ENCODE measurements around the gene RSPO4. TPM values are rescaled to one million over a fixed set of nuclear protein-coding genes. Genes with fewer than 3 reads are reported as not detected.

Gene RSPO4
- total RNA-seq, 3 donors from 2014 or later: not detected

DNA sequence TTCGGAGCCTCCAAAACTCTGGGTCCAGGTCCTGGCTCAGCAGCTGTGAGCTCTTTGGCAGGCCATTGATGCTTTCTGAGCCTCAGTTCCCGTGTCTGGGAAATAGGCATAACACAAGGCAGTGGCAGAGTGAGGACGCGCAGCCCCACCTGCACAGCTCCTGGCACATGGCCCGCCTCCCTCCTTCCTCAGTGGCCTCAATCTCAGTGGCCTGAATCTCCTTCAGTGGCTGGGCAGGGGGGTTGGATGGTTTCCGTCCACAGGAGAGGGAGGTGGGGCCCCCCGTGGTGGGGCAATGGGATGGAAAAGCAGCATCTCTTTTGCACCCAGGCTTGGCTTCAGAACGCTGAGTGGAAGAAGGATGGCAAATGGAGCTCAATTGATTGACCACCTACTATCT lies 5.1 kb downstream of the RSPO4 start:
- TF ChIP-seq POLR2A (IDR thresholded peaks at IDR 0.05) (no peak), POLR2AphosphoS5 (IDR thresholded peaks at IDR 0.05) (no peak)
- TF ChIP-seq, protein P1, sequence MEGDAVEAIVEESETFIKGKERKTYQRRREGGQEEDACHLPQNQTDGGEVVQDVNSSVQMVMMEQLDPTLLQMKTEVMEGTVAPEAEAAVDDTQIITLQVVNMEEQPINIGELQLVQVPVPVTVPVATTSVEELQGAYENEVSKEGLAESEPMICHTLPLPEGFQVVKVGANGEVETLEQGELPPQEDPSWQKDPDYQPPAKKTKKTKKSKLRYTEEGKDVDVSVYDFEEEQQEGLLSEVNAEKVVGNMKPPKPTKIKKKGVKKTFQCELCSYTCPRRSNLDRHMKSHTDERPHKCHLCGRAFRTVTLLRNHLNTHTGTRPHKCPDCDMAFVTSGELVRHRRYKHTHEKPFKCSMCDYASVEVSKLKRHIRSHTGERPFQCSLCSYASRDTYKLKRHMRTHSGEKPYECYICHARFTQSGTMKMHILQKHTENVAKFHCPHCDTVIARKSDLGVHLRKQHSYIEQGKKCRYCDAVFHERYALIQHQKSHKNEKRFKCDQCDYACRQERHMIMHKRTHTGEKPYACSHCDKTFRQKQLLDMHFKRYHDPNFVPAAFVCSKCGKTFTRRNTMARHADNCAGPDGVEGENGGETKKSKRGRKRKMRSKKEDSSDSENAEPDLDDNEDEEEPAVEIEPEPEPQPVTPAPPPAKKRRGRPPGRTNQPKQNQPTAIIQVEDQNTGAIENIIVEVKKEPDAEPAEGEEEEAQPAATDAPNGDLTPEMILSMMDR (IDR thresholded peaks at IDR 0.05): no peak
- no peaks in the 10 kb centered on the region for H3K4me1 ChIP-seq
- no peak overlapping the region for H3K27ac ChIP-seq
- H3K9me3 ChIP-seq: no peaks in the 10 kb centered on the region
- DNase-seq (ENCODE audit: low spot score in 2 of 2): no peak
- H3K27me3 ChIP-seq: peaks cover 0 to 22% of the 10 kb centered on the region in 2 donors
- H3K36me3 ChIP-seq: no peaks in the 10 kb centered on the region
- intact Hi-C loops (cut with DNase I; ENCODE audit: low total_unique reads): no loop called here
- no peak overlapping the region for H3K4me3 ChIP-seq

GRCh38 chr20:995170-995569 lies 6.9 kb downstream of the RSPO4 start:
- no peak overlapping the region for H3K27ac ChIP-seq
- no peaks in the 10 kb centered on the region for H3K4me1 ChIP-seq
- intact Hi-C loops (cut with DNase I; ENCODE audit: low total_unique reads): no loop called here
- TF ChIP-seq POLR2AphosphoS5 (IDR thresholded peaks at IDR 0.05) (no peak), POLR2A (IDR thresholded peaks at IDR 0.05) (no peak)
- TF ChIP-seq, protein P1 (IDR thresholded peaks at IDR 0.05): no peak
- no peak for DNase-seq (ENCODE audit: low spot score in 2 of 2)
- H3K36me3 ChIP-seq: no peaks in the 10 kb centered on the region
- H3K27me3 ChIP-seq: peaks cover 0 to 16% of the 10 kb centered on the region in 2 donors
- H3K9me3 ChIP-seq: no peaks in the 10 kb centered on the region
- no peak overlapping the region for H3K4me3 ChIP-seq

- no peak for TF ChIP-seq POLR2AphosphoS5 (IDR thresholded peaks at IDR 0.05)
- TF ChIP-seq, protein P1 (IDR thresholded peaks at IDR 0.05): no peak
- no peak for TF ChIP-seq POLR2A (IDR thresholded peaks at IDR 0.05)
- DNase-seq (ENCODE audit: low spot score in 2 of 2): no peak
- Histone ChIP-seq H3K4me1 (no peaks in the 10 kb centered on the region), H3K27me3 (peaks cover 0 to 32% of the 10 kb centered on the region in 2 donors), H3K4me3 (no peak overlapping the region), H3K36me3 (no peaks in the 10 kb centered on the region), H3K27ac (no peak overlapping the region), H3K9me3 (no peaks in the 10 kb centered on the region)
- intact Hi-C loops (cut with DNase I; ENCODE audit: low total_unique reads): no loop called here
Observed at GRCh38 chr20:992801-993535, 9.1 kb downstream of the RSPO4 start.

- DNase-seq (ENCODE audit: low spot score in 2 of 2): no peak
- intact Hi-C loops (cut with DNase I; ENCODE audit: low total_unique reads): no loop called here
- no peaks in the 10 kb centered on the region for H3K9me3 ChIP-seq
- no peaks in the 10 kb centered on the region for H3K36me3 ChIP-seq
- TF ChIP-seq POLR2A (IDR thresholded peaks at IDR 0.05): no peak
- no peak for TF ChIP-seq POLR2AphosphoS5 (IDR thresholded peaks at IDR 0.05)
- TF ChIP-seq, protein P1 (IDR thresholded peaks at IDR 0.05): no peak
- no peak overlapping the region for H3K4me3 ChIP-seq
- no peaks in the 10 kb centered on the region for H3K4me1 ChIP-seq
- peaks cover 0 to 32% of the 10 kb centered on the region in 2 donors for H3K27me3 ChIP-seq
- H3K27ac ChIP-seq: no peak overlapping the region
Observed at GRCh38 chr20:991850-992249, 10.3 kb downstream of the RSPO4 start.

DNA sequence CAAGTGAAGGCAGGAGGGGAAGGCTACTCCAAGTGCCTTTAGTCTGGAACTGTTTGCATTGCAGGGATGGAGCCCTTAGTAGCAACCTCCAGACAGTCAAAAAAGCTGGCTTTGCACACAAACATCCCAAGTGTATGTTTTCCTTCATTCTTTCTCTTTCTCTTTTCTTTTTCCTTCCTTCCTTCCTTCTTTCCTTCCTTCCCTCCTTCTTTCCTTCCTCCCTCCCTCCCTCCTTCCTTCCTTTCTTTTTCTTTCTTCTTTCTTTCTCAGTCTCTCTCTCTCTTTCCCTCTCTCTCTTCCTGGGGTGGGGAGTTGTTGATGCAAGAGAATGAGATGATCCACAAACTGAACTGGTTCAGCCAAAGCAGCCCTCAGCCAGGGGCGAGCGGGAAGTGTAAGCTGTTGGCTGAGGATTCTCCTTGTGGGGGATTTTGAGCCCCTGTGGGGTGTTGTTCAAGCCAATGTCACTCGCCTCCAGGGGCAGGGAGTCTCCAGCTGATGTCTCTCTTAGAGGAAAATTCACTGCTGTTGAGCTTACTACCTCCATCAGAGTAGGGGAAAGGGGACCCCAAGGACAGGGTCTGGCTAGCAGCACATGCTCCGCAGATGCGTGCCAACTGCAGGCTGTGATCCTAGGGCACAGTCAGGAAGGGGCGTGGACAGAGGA lies 11.7 kb downstream of the RSPO4 start:
- intact Hi-C loops (cut with DNase I; ENCODE audit: low total_unique reads): no loop called here
- H3K9me3 ChIP-seq: no peaks in the 10 kb centered on the region

More for the DNA sequence above, 11.7 kb downstream of the RSPO4 start:
- Histone ChIP-seq H3K4me3 (no peak overlapping the region), H3K36me3 (no peaks in the 10 kb centered on the region), H3K27me3 (peaks cover 0 to 32% of the 10 kb centered on the region in 2 donors), H3K27ac (no peak overlapping the region), H3K4me1 (no peaks in the 10 kb centered on the region)
- no peak for DNase-seq (ENCODE audit: low spot score in 2 of 2)
- no peak for TF ChIP-seq POLR2AphosphoS5 (IDR thresholded peaks at IDR 0.05)
- TF ChIP-seq, protein P1 (IDR thresholded peaks at IDR 0.05): no peak
- no peak for TF ChIP-seq POLR2A (IDR thresholded peaks at IDR 0.05)
